Kidney (tissue), 14 donors: ENCODE data around the gene WDR26. TPM values are rescaled to one million over a fixed set of nuclear protein-coding genes. Genes with fewer than 3 reads are reported as not detected.

ENCODE experiments used
- DNase-seq, 5 donors: peaks; one replicate each; pipeline ENCODE4 v3.0.0-alpha.2; 2013 to 2020
- FAIRE-seq: peaks from 2 replicates; lab custom pipeline; 2012; peaks lifted over from hg19 to GRCh38; lab: Jason Lieb, UNC
- H3K27ac ChIP-seq, 2 donors: one replicate each; pipeline ENCODE4 v1.7.0; 2013; ENCODE audit warnings: low read depth in 2 of 2, low read length in 2 of 2, inconsistent platforms in 1 of 2
- H3K27me3 ChIP-seq: one replicate; pipeline ENCODE4 v1.7.1; 2013; ENCODE audit warnings: low read length, inconsistent platforms; ENCODE audit not compliant: control insufficient read depth, insufficient read depth
- H3K36me3 ChIP-seq, 3 donors: one replicate each; pipeline versions ENCODE4 v1.7.0 to v1.7.1; 2013; ENCODE audit warnings: low read length in 3 of 3, control low read depth in 1 of 3, inconsistent platforms in 1 of 3; ENCODE audit not compliant: insufficient read depth in 3 of 3, control insufficient read depth in 2 of 3
- H3K4me1 ChIP-seq, 3 donors: one replicate each; pipeline versions ENCODE4 v1.7.0 to v1.7.1; 2013; ENCODE audit warnings: low read length in 3 of 3, inconsistent platforms in 1 of 3, low read depth in 1 of 3; ENCODE audit not compliant: control insufficient read depth in 2 of 3, insufficient read depth in 2 of 3
- H3K4me3 ChIP-seq, 3 donors: one replicate each; pipeline versions ENCODE4 v1.7.0 to v1.8.1; 2013; ENCODE audit warnings: low read length in 3 of 3, control low read depth in 1 of 3, inconsistent platforms in 1 of 3
- H3K9ac ChIP-seq, 3 donors: one replicate each; pipeline versions ENCODE4 v1.7.0 to v1.7.1; 2013; ENCODE audit warnings: low read length in 3 of 3, control low read depth in 1 of 3, inconsistent platforms in 1 of 3
- H3K9me3 ChIP-seq, 3 donors: one replicate each; pipeline versions ENCODE4 v1.7.0 to v1.7.1; 2013; ENCODE audit warnings: low read length in 3 of 3, control low read depth in 1 of 3, inconsistent platforms in 1 of 3; ENCODE audit not compliant: control insufficient read depth in 2 of 3, insufficient read depth in 1 of 3
- CTCF ChIP-seq: IDR thresholded peaks from 3 replicates; pipeline ENCODE4 v1.5.1; 2012; ENCODE audit warnings: mild to moderate bottlenecking, moderate library complexity, borderline replicate concordance; ENCODE audit not compliant: insufficient read depth; ENCODE audit errors: extremely low read depth
- intact Hi-C: fragments of 100-400 bp; cut with DNase I; formaldehyde crosslinking; loops from one replicate; pipeline ENCODE4 v1.11.1; 2022
- polyA plus RNA-seq: library from polyadenylated mRNA; stranded (reverse); fragments of 350-450 nt; fragmentation: Illumina TruSeq; extraction: RNeasy Lipid Tissue Mini Kit (QIAGEN cat#74804); gene quantifications from one replicate; pipeline ENCODE4 v1.2.3, GENCODE V29; 2014; ENCODE audit warnings: low read depth, low replicate concordance; ENCODE audit not compliant: insufficient read depth
- total RNA-seq: library from RNA; stranded (reverse); fragmentation: NEBNext Ultra II Directional; extraction: Animal tissue kit (Norgen Biotek cat#: 25700); gene quantifications from one replicate; pipeline ENCODE4 v1.2.1, GENCODE V29; 2021
- donor health status: control.
- donor health status: control.
- donor health status: control.
- donor health status: control.
- donor health status: control.
- donor health status: DM: yes; HTN: yes; CAD: no.
- donor health status: Normal renal cell carcinoma (clear cell type).

The WDR26 gene
- total and polyA plus RNA-seq, 2 donors from 2014 or later: 23.9 to 77.5 TPM

GRCh38 chr1:224405604-224405970, 29.0 kb downstream of the WDR26 start:
- H3K36me3 ChIP-seq: peaks cover 15 to 48% (median 21%) of the 10 kb centered on the region in 3 donors
- H3K9ac ChIP-seq: no peak overlapping the region
- DNase-seq (no peak), FAIRE-seq (no peak)
- no peak overlapping the region for H3K4me3 ChIP-seq
- no peak overlapping the region for H3K27ac ChIP-seq
- no peaks in the 10 kb centered on the region for H3K27me3 ChIP-seq
- intact Hi-C loops: no loop called here
- no peak for TF ChIP-seq CTCF
- no peaks in the 10 kb centered on the region for H3K9me3 ChIP-seq
- no peaks in the 10 kb centered on the region for H3K4me1 ChIP-seq

- DNase-seq (no peak), FAIRE-seq (no peak)
- Histone ChIP-seq H3K4me3 (no peak overlapping the region), H3K27ac (no peak overlapping the region), H3K9ac (no peak overlapping the region), H3K36me3 (peaks cover 15 to 45% (median 21%) of the 10 kb centered on the region in 3 donors), H3K4me1 (no peaks in the 10 kb centered on the region), H3K9me3 (no peaks in the 10 kb centered on the region), H3K27me3 (no peaks in the 10 kb centered on the region)
- no peak for TF ChIP-seq CTCF
- intact Hi-C loops: no loop called here
These were observed 29.5 kb downstream of the WDR26 start for GRCh38 chr1:224404916-224405603.

GRCh38 chr1:224402472-224403036, 32.0 kb downstream of the WDR26 start:
- H3K27me3 ChIP-seq: no peaks in the 10 kb centered on the region
- H3K36me3 ChIP-seq: peaks cover 14 to 57% (median 21%) of the 10 kb centered on the region in 3 donors
- no peak overlapping the region for H3K9ac ChIP-seq
- intact Hi-C loops: no loop called here
- no peaks in the 10 kb centered on the region for H3K4me1 ChIP-seq
- H3K4me3 ChIP-seq: no peak overlapping the region
- no peaks in the 10 kb centered on the region for H3K9me3 ChIP-seq
- TF ChIP-seq CTCF: no peak
- DNase-seq (no peak), FAIRE-seq (no peak)
- H3K27ac ChIP-seq: no peak overlapping the region
